Endothelial cell of umbilical vein (primary cell): ENCODE measurements around the gene EEIG1. TPM values are rescaled to one million over a fixed set of nuclear protein-coding genes. Genes with fewer than 3 reads are reported as not detected.

Experiments
- BruUV-seq: library from RNA; stranded (reverse); fragments of 400-500 nt; replicated peaks from 2 replicates; lab custom pipeline; 2021; lab: Mats Ljungman, UMichigan
- CTCF ChIA-PET: fragments of 300-600, 350-600 bp; sonication (Branson Sonifier 250); formaldehyde crosslinking; loops from one replicate; lab custom pipeline; 2021; ENCODE audit warnings: antibody characterized with exemption, inconsistent platforms; lab: Charles Lee
- POLR2A ChIA-PET: fragments of 300-600, 350-600 bp; sonication (Branson Sonifier 250); formaldehyde crosslinking; loops from one replicate; lab custom pipeline; 2021; ENCODE audit warnings: antibody characterized with exemption, inconsistent platforms; lab: Charles Lee
- DNase-seq: peaks from one replicate; pipeline ENCODE4 v3.0.0-alpha.2; 2011; ENCODE audit warnings: low read depth, low spot score
- FAIRE-seq: peaks from 2 replicates; lab custom pipeline; 2011; peaks lifted over from hg19 to GRCh38; lab: Jason Lieb, UNC
- H2AFZ ChIP-seq: 2 replicates; pipeline ENCODE4 v1.6.0; 2012; ENCODE audit warnings: low read depth, low read length, control low read depth, inconsistent platforms
- H3K27ac ChIP-seq: 2 replicates; pipeline ENCODE4 v1.5.1; 2011; ENCODE audit warnings: low read depth, mild to moderate bottlenecking, control low read depth, low read length, moderate library complexity; ENCODE audit not compliant: insufficient read depth
- H3K27me3 ChIP-seq, 2 experiments: 2 replicates each; pipeline versions ENCODE4 v1.6.0 to v1.6.1; 2011; ENCODE audit warnings: low read length in 2 of 2, mixed read lengths in 1 of 2; ENCODE audit not compliant: control insufficient read depth in 2 of 2, insufficient read depth in 2 of 2
- H3K36me3 ChIP-seq, 2 experiments: 2 replicates in 1 of 2; 3 replicates in 1 of 2; pipeline ENCODE4 v1.5.1; 2011; ENCODE audit warnings: low read length in 2 of 2, mild to moderate bottlenecking in 1 of 2, moderate library complexity in 1 of 2; ENCODE audit not compliant: control insufficient read depth in 2 of 2, insufficient read depth in 2 of 2; ENCODE audit errors: extremely low read depth in 1 of 2
- H3K4me1 ChIP-seq: 3 replicates; pipeline ENCODE4 v1.5.1; 2011; ENCODE audit warnings: mild to moderate bottlenecking, low read length; ENCODE audit not compliant: control insufficient read depth, insufficient read depth; ENCODE audit errors: extremely low read depth
- H3K4me2 ChIP-seq: 2 replicates; pipeline ENCODE4 v1.6.1; 2011; ENCODE audit warnings: low read length, control low read depth, mixed read lengths; ENCODE audit not compliant: insufficient read depth
- H3K4me3 ChIP-seq, 3 experiments: fragments of 200-600 bp in 1 of 3; sonication (generic), shearing (Covaris generic) in 1 of 3; replicated peaks in 1 of 3; 2 replicates each; pipeline ENCODE4 v1.5.1; 2011 to 2016; ENCODE audit warnings: control low read depth in 3 of 3, low read length in 3 of 3, mild to moderate bottlenecking in 2 of 3, inconsistent platforms in 1 of 3, low read depth in 1 of 3, moderate library complexity in 1 of 3; ENCODE audit not compliant: insufficient read depth in 1 of 3
- H3K79me2 ChIP-seq: 2 replicates; pipeline ENCODE4 v1.6.0; 2012; ENCODE audit warnings: low read length, inconsistent platforms; ENCODE audit not compliant: control insufficient read depth, insufficient read depth
- H3K9ac ChIP-seq: replicated peaks from 2 replicates; pipeline ENCODE3; 2011; ENCODE audit warnings: low read length, control low read depth; ENCODE audit not compliant: insufficient read depth; ENCODE audit errors: extremely low read depth
- H3K9me1 ChIP-seq: replicated peaks from 3 replicates; pipeline ENCODE4 v1.6.0; 2011; ENCODE audit warnings: mild to moderate bottlenecking, low read length; ENCODE audit not compliant: control insufficient read depth, insufficient read depth; ENCODE audit errors: extremely low read depth
- H3K9me3 ChIP-seq: replicated peaks from 2 replicates; pipeline ENCODE4 v1.5.1; 2012; ENCODE audit warnings: low read length, inconsistent platforms; ENCODE audit not compliant: control insufficient read depth, insufficient read depth
- H4K20me1 ChIP-seq: replicated peaks from 2 replicates; pipeline ENCODE3; 2011; ENCODE audit warnings: mild to moderate bottlenecking, low read length; ENCODE audit not compliant: control insufficient read depth, insufficient read depth; ENCODE audit errors: extremely low read depth
- CTCF ChIP-seq, 2 donors: IDR thresholded peaks; 1 replicate in 1 of 2; 2 replicates in 1 of 2; pipeline ENCODE4 v1.5.1; 2011; ENCODE audit warnings: low read length in 2 of 2, mild to moderate bottlenecking in 2 of 2, moderate library complexity in 2 of 2, control low read depth in 1 of 2, inconsistent platforms in 1 of 2, low read depth in 1 of 2; ENCODE audit not compliant: insufficient read depth in 1 of 2; ENCODE audit errors: extremely low read depth in 1 of 2
- EZH2 ChIP-seq: IDR thresholded peaks from 2 replicates; pipeline ENCODE4 v1.6.1; 2012; ENCODE audit warnings: borderline replicate concordance, low read depth, mild to moderate bottlenecking, moderate library complexity, low read length, inconsistent platforms; ENCODE audit not compliant: severe bottlenecking
- FOS ChIP-seq: IDR thresholded peaks from 2 replicates; pipeline ENCODE4 v1.6.1; 2011; ENCODE audit warnings: mild to moderate bottlenecking, low read length, moderate library complexity, borderline replicate concordance; ENCODE audit not compliant: insufficient read depth
- GATA2 ChIP-seq: IDR thresholded peaks from 2 replicates; pipeline ENCODE4 v1.7.0; 2011; ENCODE audit warnings: low read depth, mild to moderate bottlenecking, moderate library complexity, mixed read lengths, low read length; ENCODE audit not compliant: insufficient read length, insufficient read depth
- JUN ChIP-seq: IDR thresholded peaks from 2 replicates; pipeline ENCODE4 v1.6.1; 2011; ENCODE audit warnings: borderline replicate concordance, low read depth; ENCODE audit not compliant: insufficient read length, insufficient read depth
- MAX ChIP-seq: IDR thresholded peaks from 2 replicates; pipeline ENCODE4 v1.6.1; 2011; ENCODE audit not compliant: insufficient read depth, insufficient read length
- MYC ChIP-seq: IDR thresholded peaks from one replicate; pipeline ENCODE4 v1.6.1; 2011; ENCODE audit warnings: mild to moderate bottlenecking, low read depth, low read length
- POLR2A ChIP-seq: IDR thresholded peaks from 2 replicates; pipeline ENCODE4 v1.6.1; 2012; ENCODE audit warnings: low read depth, mild to moderate bottlenecking, control low read depth, low read length
- POLR2AphosphoS5 ChIP-seq: IDR thresholded peaks from 2 replicates; pipeline ENCODE4 v1.6.1; 2012; ENCODE audit warnings: low read depth, mild to moderate bottlenecking, control low read depth, low read length, moderate library complexity; ENCODE audit not compliant: insufficient read depth
- dilution Hi-C: fragments of 300-500 bp; cut with MboI; formaldehyde crosslinking; loops from one replicate; pipeline ENCODE4 v1.15.0; 2019; ENCODE audit warnings: low sequenced_read_pairs; ENCODE audit not compliant: extremely low pct_ligation_motif_present
- intact Hi-C: fragments of 100-400 bp; cut with micrococcal nuclease; formaldehyde crosslinking; loops from one replicate; pipeline ENCODE4 v1.10.0; 2022
- polyA plus RNA-seq, 4 experiments: library from polyadenylated mRNA; depleted of rRNA in 3 of 4; stranded (reverse) in 3 of 4; unstranded in 1 of 4; fragments of >200 nt; gene quantifications; 2 replicates each; pipeline versions ENCODE4 v1.2.1 to v1.2.3, GENCODE V29; 2011 to 2012; ENCODE audit warnings: missing spikeins in 1 of 4
- total RNA-seq: library from RNA; stranded (reverse); gene quantifications from 2 replicates; pipeline ENCODE4 v1.2.3, GENCODE V29; 2021

Gene EEIG1
- total and polyA plus RNA-seq, 2 donors (not counting 3 experiments of a cell fraction or from before 2014, with no cell fraction given) = 8.4 to 19.0 TPM

- dilution Hi-C loops (no loop called here), intact Hi-C loops (no loop called here)
- Histone ChIP-seq H3K4me2 (no peak overlapping the region), H3K27ac (no peak overlapping the region), H2AFZ (no peak overlapping the region), H3K36me3 (peaks cover 0 to 5% of the 10 kb centered on the region in 2 experiments), H3K4me3 (no peak overlapping the region), H4K20me1 (no peaks in the 10 kb centered on the region), H3K79me2 (no peaks in the 10 kb centered on the region), H3K4me1 (no peaks in the 10 kb centered on the region), H3K9ac (no peak overlapping the region), H3K27me3 (no peaks in the 10 kb centered on the region), H3K9me1 (no peaks in the 10 kb centered on the region), H3K9me3 (no peaks in the 10 kb centered on the region)
- no peak for TF ChIP-seq FOS
- no peak for TF ChIP-seq POLR2AphosphoS5
- TF ChIP-seq GATA2 = no peak
- TF ChIP-seq MYC = no peak
- no peak for TF ChIP-seq CTCF (IDR thresholded peaks at IDR 0.05; ENCODE audit: extremely low read depth in 1 of 2, insufficient read depth in 1 of 2, low read depth in 1 of 2, low read length in 2 of 2)
- no peak for TF ChIP-seq JUN
- TF ChIP-seq EZH2 = no peak
- TF ChIP-seq MAX = no peak
- TF ChIP-seq POLR2A = no peak
- DNase-seq (no peak), FAIRE-seq (no peak)
- no TSS peak for BruUV-seq
- POLR2A ChIA-PET = no interaction called here
- CTCF ChIA-PET = interaction anchor here (6.1 to 6.5 kb wide), 2 partner anchors 33 to 92 kb away, joined by 71 to 203 read pairs; partner anchors contain the start of gene EEIG1
Measured at GRCh38 chr9:127945942-127946341, 34.8 kb downstream of the EEIG1 start.
